HG03097 (cell line): ENCODE data around the gene DYRK1B.
A peak's percentile ranks its signal among the peaks of the same experiment; 100 is the strongest.
"Not testable (repeated sequence)": the region's sequence is repeated elsewhere in the genome, so short reads cannot be mapped to it uniquely, and the experiment has no call there.

Experiments
- ATAC-seq: cut with Tn5 transposase; IDR thresholded peaks from one replicate; pipeline ENCODE4 v1.9.1; 2021; ENCODE audit not compliant: unreplicated experiment, low FRiP score

Gene DYRK1B

GRCh38 chr19:39833464-39834286 is at the start of gene DYRK1B:
Gene DYRK1B, minus strand, starts transcription at chr19:39834162. Its CDS starts 2,295 bp downstream, at chr19:39831867.
- ATAC-seq: peak; percentile 69

- ATAC-seq: not testable (repeated sequence)
Observed at GRCh38 chr19:39882645-39883044, 48.7 kb upstream of the DYRK1B start.

- ATAC-seq: not testable (repeated sequence)
Observed at GRCh38 chr19:39881495-39882110, 47.6 kb upstream of the DYRK1B start.

- not testable (repeated sequence) for ATAC-seq
Observed at GRCh38 chr19:39880241-39880640, 46.3 kb upstream of the DYRK1B start.

GRCh38 chr19:39879796-39880195 is 45.8 kb upstream of the DYRK1B start:
- ATAC-seq: not testable (repeated sequence)

- ATAC-seq: not testable (repeated sequence)
Observed at GRCh38 chr19:39878866-39879265, 44.9 kb upstream of the DYRK1B start.

GRCh38 chr19:39878398-39878797 is 44.4 kb upstream of the DYRK1B start:
- ATAC-seq: no peak

GRCh38 chr19:39877982-39878381 is 44.0 kb upstream of the DYRK1B start:
- ATAC-seq: not testable (repeated sequence)

- not testable (repeated sequence) for ATAC-seq
Observed at GRCh38 chr19:39877488-39877887, 43.5 kb upstream of the DYRK1B start.

GRCh38 chr19:39876486-39876885 is 42.5 kb upstream of the DYRK1B start:
- ATAC-seq: not testable (repeated sequence)

GRCh38 chr19:39875401-39875864 is 41.5 kb upstream of the DYRK1B start:
- not testable (repeated sequence) for ATAC-seq

- ATAC-seq: no peak
Observed at GRCh38 chr19:39874404-39874803, 40.4 kb upstream of the DYRK1B start.

GRCh38 chr19:39873385-39873784 is 39.4 kb upstream of the DYRK1B start:
- no peak for ATAC-seq

GRCh38 chr19:39871886-39872866 is 38.2 kb upstream of the DYRK1B start:
- no peak for ATAC-seq

GRCh38 chr19:39871362-39871761 is 37.4 kb upstream of the DYRK1B start:
- no peak for ATAC-seq

GRCh38 chr19:39870171-39870971 is 36.4 kb upstream of the DYRK1B start:
- no peak for ATAC-seq

GRCh38 chr19:39867952-39868351 is 34.0 kb upstream of the DYRK1B start:
- ATAC-seq: no peak

- no peak for ATAC-seq
Observed at GRCh38 chr19:39867133-39867532, 33.2 kb upstream of the DYRK1B start.

GRCh38 chr19:39865953-39866352 is 32.0 kb upstream of the DYRK1B start:
- no peak for ATAC-seq

GRCh38 chr19:39865186-39865585 is 31.2 kb upstream of the DYRK1B start:
- no peak for ATAC-seq
